GM19452 (cell line): ENCODE measurements around the gene PER2.

Source experiments
- ATAC-seq: cut with Tn5 transposase; IDR thresholded peaks from one replicate; pipeline ENCODE4 v1.9.1; 2021; ENCODE audit not compliant: unreplicated experiment

The PER2 gene

DNA sequence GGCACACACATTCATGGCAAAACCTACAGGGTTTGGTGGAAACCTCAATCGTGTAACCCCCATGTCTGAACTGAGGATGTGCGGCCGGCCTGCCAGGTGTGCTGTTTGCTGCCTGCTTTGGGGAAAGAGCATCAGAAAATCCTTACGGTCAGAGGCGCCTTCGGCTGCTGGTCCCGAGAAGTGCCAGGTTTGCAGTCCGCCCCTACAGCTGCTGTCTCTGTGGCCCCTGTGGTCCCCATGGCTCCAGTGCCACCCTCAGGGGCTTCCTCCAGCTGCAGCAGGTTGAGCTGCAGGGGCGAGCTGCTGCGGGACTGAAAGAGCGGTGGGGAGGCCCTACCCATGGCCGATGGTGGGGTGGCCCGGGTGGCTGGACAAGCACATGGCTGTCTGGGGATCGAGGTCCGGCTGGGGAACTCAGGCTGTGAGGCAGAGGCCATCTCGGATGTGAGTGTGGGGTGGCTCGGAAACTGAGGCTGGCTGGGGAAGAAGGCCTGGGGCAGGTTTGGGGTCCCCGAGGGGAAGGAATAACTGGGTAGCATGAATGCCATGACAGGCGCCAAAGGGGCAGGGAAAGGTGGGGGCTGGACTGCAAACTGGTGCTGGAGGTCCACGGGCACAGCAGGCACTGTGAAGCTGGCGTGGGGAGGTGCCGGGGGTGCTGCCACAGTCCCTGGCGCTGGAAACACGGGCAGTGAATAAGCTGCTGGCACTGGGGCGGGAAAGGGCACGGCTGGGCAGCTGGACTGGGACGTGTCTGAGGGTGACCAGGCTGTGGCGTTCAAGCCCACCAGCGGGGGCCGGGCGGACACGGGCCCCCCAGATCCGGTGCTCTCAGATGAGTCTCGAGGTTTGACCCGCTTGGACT, 35.4 kb downstream of the PER2 start:
- ATAC-seq, result no peak

GRCh38 chr2:238251986-238252385, 36.4 kb downstream of the PER2 start:
- no peak for ATAC-seq

DNA sequence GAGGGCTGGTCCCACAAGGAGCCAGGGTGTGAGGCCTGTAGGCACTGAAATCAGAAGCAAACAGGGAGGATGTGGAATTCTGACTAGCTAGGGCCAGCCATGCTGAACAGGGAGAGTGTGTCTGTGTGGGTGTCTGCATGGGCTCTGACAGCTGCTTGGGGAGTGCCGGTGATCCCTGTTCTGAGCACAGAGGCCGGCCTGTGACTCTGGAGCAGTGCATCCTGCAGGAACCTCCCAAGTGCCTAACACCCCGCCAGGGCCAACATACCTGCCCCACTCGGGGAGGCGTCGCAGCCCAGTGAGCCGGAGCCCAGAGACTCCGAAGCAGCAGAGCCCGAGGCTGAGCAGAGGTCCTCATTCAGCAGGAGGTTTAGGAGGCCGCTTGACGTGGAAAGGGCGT, 37.1 kb downstream of the PER2 start:
- no peak for ATAC-seq

DNA sequence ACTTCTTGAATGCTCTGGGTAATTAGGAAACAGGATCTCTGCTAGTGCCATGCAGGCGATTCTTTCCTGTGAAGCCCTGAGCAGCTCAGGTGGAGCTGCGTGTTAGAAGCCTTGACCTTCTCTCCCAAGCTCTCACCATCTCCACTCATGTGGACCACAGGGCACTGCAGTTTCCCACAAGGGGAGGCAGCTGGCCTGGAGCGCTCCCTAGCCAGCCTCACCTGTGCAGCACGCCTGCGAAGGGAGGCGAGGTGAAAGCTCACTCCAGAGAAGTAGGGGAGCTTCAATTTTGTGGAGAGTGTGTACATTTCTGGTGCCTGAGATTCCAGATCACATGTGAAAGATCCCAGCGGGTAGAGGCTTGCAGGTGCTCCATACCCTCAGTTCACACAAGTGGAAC, 37.5 kb downstream of the PER2 start:
- no peak for ATAC-seq

DNA sequence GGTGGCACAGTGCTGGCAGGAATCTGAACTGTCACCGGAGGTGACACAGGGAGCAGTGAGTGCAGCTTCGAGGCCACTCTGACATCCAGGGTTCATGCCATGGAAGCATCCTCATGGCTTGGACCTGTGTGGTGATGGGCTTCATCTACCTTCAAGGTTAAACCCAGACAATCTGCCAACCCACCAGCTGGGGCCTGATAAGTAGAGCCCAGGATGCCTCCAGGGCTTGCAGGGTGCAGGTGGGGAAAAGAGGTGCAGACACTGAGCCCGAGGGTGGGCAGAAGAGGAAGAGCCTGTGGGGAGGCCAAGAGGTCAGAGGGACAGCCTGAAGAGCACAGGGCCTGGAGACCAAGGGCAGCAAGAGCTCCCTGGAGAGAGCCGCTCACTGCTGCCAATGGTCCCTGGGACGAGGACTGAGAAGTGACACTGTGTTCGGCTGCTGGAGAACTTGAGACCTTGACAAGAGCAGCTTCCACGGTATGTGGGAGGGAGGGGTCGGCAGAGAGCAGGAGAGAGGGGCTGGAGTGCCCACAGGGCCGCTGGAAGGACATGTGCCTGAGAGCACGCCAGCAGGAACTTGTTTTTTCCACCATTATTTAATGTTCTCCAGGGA, 40.5 kb downstream of the PER2 start:
- no peak for ATAC-seq

GRCh38 chr2:238247002-238247822, 41.2 kb downstream of the PER2 start:
- no peak for ATAC-seq

DNA sequence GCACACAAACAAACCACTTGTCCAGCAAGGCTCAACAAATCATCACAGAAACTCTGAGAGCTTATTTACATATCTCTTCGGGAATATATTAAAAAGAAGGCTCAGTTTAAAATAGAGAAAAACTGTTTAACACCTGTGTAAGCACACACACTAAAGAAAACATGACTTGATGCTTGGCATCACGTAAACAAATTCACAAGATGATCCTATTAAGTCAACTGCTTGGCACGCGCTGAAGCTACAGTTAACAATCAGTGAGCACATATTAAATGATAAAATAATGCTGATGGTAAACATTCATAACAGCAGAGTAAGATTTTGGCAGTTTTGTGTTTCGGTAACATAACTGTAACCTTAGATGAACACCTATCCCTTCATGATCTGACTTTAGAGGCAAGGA, 44.3 kb downstream of the PER2 start:
- no peak for ATAC-seq

DNA sequence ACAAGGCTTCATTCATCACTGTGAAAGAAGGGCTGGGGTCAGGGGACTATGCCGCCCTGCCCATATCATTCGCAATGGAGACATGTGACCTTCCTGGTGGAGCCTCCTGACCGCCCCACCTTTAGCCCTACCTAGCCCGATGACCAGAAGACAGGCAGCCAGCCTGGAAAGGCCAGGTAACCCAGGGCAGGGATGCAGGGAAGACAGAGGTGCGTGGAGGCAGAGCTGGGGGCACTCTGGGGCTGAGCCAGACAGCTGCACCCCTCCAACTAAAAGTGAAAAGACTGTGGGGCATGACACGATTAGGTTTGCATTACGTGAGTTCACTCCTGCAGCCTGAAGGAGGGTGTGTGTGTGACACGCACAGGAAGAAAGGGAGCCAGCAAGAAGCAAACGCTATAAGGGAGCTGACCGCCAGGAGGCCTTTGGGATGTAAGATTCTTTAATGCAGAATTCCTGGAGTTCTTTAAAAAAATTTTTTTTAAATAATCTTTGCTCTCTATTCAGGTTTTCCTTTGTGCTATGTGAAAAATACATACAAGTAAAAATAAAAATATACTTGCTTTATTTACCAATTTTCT, 44.8 kb downstream of the PER2 start:
- no peak for ATAC-seq

DNA sequence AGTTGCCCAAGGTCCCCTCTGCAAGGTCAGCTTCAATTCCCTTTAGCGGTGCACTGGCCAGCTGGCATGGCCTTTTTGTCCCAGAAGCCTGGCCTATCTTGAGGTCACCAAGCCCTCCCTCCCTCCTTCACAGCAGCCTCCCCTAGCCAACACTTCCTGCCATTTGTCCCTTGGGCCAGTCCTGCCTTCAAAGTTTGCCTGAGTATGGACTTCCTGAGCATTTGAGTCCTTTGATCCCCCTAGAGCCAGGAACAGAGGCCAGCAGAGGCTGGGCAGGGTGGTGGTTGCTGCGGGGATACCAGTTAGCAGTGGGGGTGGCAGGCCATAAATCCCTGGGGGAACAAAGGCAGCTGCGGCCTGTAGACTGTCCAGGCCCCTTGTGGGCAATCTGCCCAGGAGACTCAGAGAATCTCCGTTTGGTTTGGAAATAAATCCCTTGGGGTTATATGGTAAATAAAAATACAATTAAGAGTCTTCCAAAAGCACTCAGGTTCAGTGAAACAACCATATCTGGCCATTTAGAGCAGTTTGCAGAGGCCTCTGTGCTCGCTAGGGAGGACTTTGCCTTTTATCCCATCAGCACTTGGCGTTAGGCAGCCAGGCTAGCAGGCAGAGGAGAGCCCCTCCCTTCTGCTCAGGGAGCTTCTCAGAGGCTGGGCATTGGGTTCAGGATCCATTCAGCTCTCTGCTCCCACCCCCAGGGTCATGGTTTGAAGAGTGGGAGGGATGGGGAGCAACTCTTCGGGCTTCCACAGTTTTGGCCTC, 45.5 kb downstream of the PER2 start:
- ATAC-seq, result no peak

DNA sequence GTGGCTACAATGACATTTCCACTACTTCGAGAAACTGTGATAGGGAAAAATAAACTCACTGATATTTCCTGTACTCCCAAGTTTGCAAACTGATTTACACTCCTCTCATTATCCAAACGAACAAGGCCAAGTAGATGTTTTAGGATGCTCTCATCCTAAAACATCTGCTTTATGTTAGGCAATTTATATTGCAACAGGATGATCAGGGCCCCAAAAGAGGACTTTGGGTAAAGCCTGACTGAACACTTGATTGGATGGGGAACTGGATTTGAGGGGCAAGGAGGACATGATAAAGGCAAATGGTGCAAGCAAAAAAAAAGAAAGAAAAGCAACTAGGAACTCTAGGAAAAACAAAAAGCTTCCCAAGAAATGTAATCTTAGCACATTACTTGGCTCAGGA, 46.4 kb downstream of the PER2 start:
- ATAC-seq, result no peak

- ATAC-seq, result no peak
These were observed 47.4 kb downstream of the PER2 start for GRCh38 chr2:238240757-238241711.

GRCh38 chr2:238239863-238240756, 48.3 kb downstream of the PER2 start, which contains the start of gene HES6:
Gene HES6 (minus strand): TSS chr2:238240038. CDS start chr2:238239905, 133 bp downstream.
- peak; percentile 83 for ATAC-seq

DNA sequence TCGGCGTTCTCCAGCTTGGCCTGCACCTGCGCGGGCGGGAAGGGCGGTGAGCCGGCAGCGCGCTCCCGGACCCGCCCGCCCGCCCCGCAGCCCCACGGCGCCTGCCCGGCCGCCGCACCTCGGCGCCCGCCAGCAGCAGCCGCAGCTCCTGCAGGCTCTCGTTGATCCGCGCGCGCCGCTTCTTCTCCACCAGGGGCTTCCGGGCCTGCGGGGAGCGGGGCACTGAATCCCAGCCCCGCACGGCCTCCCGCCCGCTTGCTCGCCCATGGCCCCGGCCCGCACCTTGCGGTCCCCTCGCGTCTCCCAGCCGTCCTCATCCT, 48.9 kb downstream of the PER2 start:
- peak; percentile 18 for ATAC-seq

DNA sequence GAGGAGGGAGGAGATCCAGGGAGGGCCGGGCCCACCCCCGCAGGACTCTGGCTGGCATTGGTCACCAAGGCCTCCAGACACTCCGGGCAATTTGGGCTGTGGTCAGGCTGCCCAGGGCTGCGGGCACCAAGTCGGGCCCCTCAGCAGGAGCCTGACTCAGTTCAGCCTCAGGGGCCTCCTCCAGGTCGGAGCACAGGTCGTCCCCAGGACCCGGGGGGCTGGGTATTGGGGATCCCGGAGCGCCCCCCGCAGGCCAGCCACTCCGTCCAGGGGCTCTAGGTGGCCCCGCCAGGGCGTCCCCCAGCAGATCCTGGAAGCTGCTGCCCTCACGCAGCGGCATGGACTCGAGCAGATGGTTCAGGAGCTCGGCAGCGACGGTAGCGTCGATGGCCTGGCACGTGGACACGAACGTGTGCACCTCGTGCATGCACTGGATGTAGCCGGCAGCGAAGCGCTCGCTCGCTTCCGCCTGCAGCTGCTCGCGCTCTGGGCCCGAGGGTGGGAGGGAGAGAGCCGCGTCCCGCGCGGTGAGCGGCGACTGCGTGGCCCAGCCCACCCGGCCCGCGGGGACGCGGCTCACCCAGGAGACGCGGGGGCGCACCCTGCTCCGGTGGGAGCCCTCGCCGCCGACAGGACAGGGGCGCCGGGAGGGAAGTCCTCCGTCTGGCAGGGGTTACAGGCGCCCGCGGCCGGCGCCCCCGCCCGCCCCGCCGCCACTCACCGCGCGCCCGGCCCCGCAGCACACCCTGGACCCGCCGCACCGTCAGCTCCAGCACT, 49.5 kb downstream of the PER2 start:
- ATAC-seq, result no peak

GRCh38 chr2:238238311-238238765, 50.1 kb downstream of the PER2 start:
- ATAC-seq, result no peak

- ATAC-seq, result no peak
These were observed 50.8 kb downstream of the PER2 start for GRCh38 chr2:238237431-238238135.

DNA sequence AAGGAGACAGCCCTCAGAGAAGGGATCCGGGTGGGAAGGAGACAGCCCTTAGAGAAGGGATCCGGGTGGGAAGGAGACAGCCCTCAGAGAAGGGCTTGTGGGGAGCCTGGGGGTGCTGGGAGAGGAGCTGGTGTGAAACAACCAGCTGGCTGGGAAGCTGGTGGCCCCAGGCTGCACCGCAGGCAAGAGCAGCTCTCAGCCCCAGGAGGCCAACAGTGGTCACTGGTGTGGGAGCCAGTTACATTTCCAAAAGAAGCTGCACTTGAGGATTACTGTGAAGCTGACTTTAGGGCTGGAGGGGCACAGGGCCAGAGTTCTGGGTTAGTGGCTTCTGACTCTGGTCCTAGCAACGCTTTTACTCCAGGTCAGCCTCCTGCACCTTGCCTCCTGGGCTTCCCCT, 51.8 kb downstream of the PER2 start:
- ATAC-seq, result no peak
